A673 (cell line): Measurements from ENCODE around the gene CLEC4E.

ENCODE experiments used
- CTCF ChIP-seq: fragments of 300-800, 200-600 bp; sonication (generic); conservative IDR thresholded peaks from 2 replicates; pipeline ENCODE4 v1.5.1; 2017; ENCODE audit warnings: low read depth, mild to moderate bottlenecking, antibody characterized with exemption, low read length, moderate library complexity, mixed read lengths
- EZH2 ChIP-seq: fragments of 200-600 bp; sonication (generic); IDR thresholded peaks from 2 replicates; pipeline ENCODE4 v1.6.1; 2017; ENCODE audit warnings: borderline replicate concordance, low read depth, mild to moderate bottlenecking, mixed read lengths, antibody characterized with exemption, low read length; ENCODE audit not compliant: poor library complexity, severe bottlenecking

- no peak for TF ChIP-seq EZH2
- TF ChIP-seq CTCF, result no peak
Measured at GRCh38 chr12:8504351-8504750, 36.4 kb downstream of the CLEC4E start.
